Suprapubic skin (tissue), 3 donors: Measurements from ENCODE around the gene KRTAP10-11.

Experiments
- CTCF ChIP-seq, 2 donors: fragments of 200-600 bp in 1 of 2; fragments of 450-650 bp in 1 of 2; sonication (generic) in 1 of 2; IDR thresholded peaks; one replicate each; pipeline ENCODE4 v1.5.1; 2016 to 2019; ENCODE audit warnings: antibody characterized with exemption in 2 of 2, mild to moderate bottlenecking in 1 of 2, moderate library complexity in 1 of 2
- EP300 ChIP-seq: sonication (generic); formaldehyde crosslinking; IDR thresholded peaks from one replicate; pipeline ENCODE4 v1.6.1; 2017; ENCODE audit warnings: antibody characterized with exemption

DNA sequence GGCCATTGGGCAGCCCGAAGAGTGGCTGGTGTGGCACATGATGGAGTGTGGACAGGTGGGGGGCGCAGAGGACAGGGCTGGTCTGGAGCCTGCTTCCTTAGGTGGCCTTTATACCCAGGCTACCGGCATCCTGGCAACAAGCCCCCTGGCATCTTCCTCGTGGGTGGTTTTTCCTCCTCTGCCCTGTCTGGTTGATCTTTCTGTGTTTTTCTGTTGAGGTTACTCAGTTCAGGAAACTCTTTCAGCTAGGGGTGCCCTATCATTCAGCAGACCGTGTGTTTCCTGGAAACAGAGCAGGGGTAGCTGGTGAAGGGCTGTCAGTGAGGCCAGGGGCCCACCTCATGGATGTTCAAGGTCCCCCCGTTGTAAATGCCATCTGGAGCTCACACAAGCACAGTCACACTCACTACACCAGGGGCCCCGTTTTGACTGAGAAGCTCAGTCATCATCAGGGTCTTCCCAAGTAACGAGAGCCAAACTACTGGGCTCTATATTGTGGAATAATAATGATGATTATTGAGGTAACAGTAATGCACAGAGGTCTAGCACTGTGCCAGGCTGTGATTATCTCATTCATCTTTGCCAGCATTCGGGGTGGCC is 8.5 kb downstream of the KRTAP10-11 start, which contains the start of gene KRTAP12-4:
- TF ChIP-seq EP300: no peak
- TF ChIP-seq CTCF (IDR thresholded peaks at IDR 0.05): no peak
